Esophagus squamous epithelium (tissue), 4 donors: ENCODE measurements around the gene COMMD9.

Source experiments
- CTCF ChIP-seq, 6 experiments: fragments of 450-650 bp in 4 of 6; fragments of 200-600 bp in 2 of 6; sonication (generic) in 2 of 6; IDR thresholded peaks; one replicate each; pipeline ENCODE4 v1.5.1; 2016 to 2019; ENCODE audit warnings: antibody characterized with exemption in 6 of 6, mild to moderate bottlenecking in 4 of 6, moderate library complexity in 4 of 6
- POLR2A ChIP-seq, 4 donors: fragments of 450-650 bp; IDR thresholded peaks; one replicate each; pipeline ENCODE4 v1.6.1; 2017; ENCODE audit warnings: antibody characterized with exemption in 4 of 4, mild to moderate bottlenecking in 4 of 4, moderate library complexity in 3 of 4

GRCh38 chr11:36251823-36252222 lies 37.4 kb downstream of the COMMD9 start:
- TF ChIP-seq POLR2A (IDR thresholded peaks at IDR 0.05) (no peak), CTCF (IDR thresholded peaks at IDR 0.05) (no peak)
